K562 (cell line): Measurements from ENCODE around the gene TEFM. TPM values are rescaled to one million over a fixed set of nuclear protein-coding genes. Genes with fewer than 3 reads are reported as not detected.

Experiments
- ELF1 ChIP-seq: fragments of 200-800 bp; sonication (Bioruptor generic); IDR thresholded peaks from 2 replicates; pipeline ENCODE4 v1.6.1; 2016; ENCODE audit warnings: missing genetic modification characterization, missing compliant biosample characterization
- FOXM1 ChIP-seq, 2 experiments: fragments of 450-650 bp in 1 of 2; sonication (generic) in 1 of 2; formaldehyde crosslinking in 1 of 2; IDR thresholded peaks; 2 replicates each; pipeline versions ENCODE4 v1.6.1 to v1.9.0; 2017 to 2022; ENCODE audit warnings: low read depth in 2 of 2, mild to moderate bottlenecking in 2 of 2, missing genetic modification reagents in 1 of 2, moderate library complexity in 1 of 2
- HDGF ChIP-seq: fragments of 450-650 bp; IDR thresholded peaks from 2 replicates; pipeline ENCODE4 v1.6.1; 2016
- HMG20B ChIP-seq: fragments of 250-450 bp; sonication (Bioruptor Pico); IDR thresholded peaks from 2 replicates; pipeline ENCODE4 v1.5.0; 2021; ENCODE audit warnings: mild to moderate bottlenecking
- KHSRP ChIP-seq: fragments of 450-650 bp; IDR thresholded peaks from 2 replicates; pipeline ENCODE4 v1.6.1; 2017
- MED1 ChIP-seq: sonication (generic); formaldehyde crosslinking; IDR thresholded peaks from 2 replicates; pipeline ENCODE4 v1.8.1; 2023; ENCODE audit warnings: missing genetic modification reagents, borderline replicate concordance
- NFXL1 ChIP-seq: fragments of 450-650 bp; formaldehyde crosslinking; IDR thresholded peaks from 2 replicates; pipeline ENCODE4 v1.4.0; 2021; ENCODE audit warnings: mild to moderate bottlenecking
- NR2F6 ChIP-seq: fragments of 450-650 bp; formaldehyde crosslinking; IDR thresholded peaks from 2 replicates; pipeline ENCODE4 v1.4.0; 2020; ENCODE audit warnings: mild to moderate bottlenecking
- PHB2 ChIP-seq: fragments of 450-650 bp; IDR thresholded peaks from 2 replicates; pipeline ENCODE4 v1.6.1; 2017; ENCODE audit warnings: low read depth
- RCOR1 ChIP-seq, 2 experiments: IDR thresholded peaks; 2 replicates each; pipeline ENCODE4 v1.6.1; 2012; ENCODE audit warnings: low read depth in 2 of 2, low read length in 2 of 2, borderline replicate concordance in 1 of 2, improper control_type of control experiment in 1 of 2
- SMAD2 ChIP-seq: fragments of 150-350 bp; IDR thresholded peaks from 2 replicates; pipeline ENCODE4 v1.6.1; 2014; ENCODE audit warnings: low read depth, mild to moderate bottlenecking, low read length
- SMAD4 ChIP-seq: fragments of 250-450 bp; sonication (Bioruptor Pico); conservative IDR thresholded peaks from 2 replicates; pipeline ENCODE4 v1.8.0; 2021; ENCODE audit warnings: inconsistent platforms, mild to moderate bottlenecking, moderate library complexity
- TCF3 ChIP-seq: sonication (generic); formaldehyde crosslinking; IDR thresholded peaks from 2 replicates; pipeline ENCODE4 v1.4.0; 2020; ENCODE audit warnings: mild to moderate bottlenecking, missing genetic modification reagents
- THRAP3 ChIP-seq: fragments of 450-650 bp; IDR thresholded peaks from 2 replicates; pipeline ENCODE4 v1.6.1; 2016; ENCODE audit warnings: mild to moderate bottlenecking, inconsistent platforms, borderline replicate concordance
- TOE1 ChIP-seq, 2 experiments: fragments of 450-650 bp in 1 of 2; sonication (generic) in 1 of 2; formaldehyde crosslinking in 1 of 2; IDR thresholded peaks; 2 replicates each; pipeline versions ENCODE4 v1.7.1 to v1.8.0; 2016 to 2022; ENCODE audit warnings: borderline replicate concordance in 2 of 2, mild to moderate bottlenecking in 2 of 2, antibody characterized with exemption in 1 of 2, inconsistent platforms in 1 of 2, low read depth in 1 of 2, missing genetic modification reagents in 1 of 2, moderate library complexity in 1 of 2
- XRCC3 ChIP-seq: fragments of 450-650 bp; IDR thresholded peaks from 2 replicates; pipeline ENCODE4 v1.6.1; 2017; ENCODE audit warnings: mild to moderate bottlenecking, moderate library complexity
- ZFP30 ChIP-seq: fragments of 250-450 bp; sonication (Bioruptor Pico); IDR thresholded peaks from 2 replicates; pipeline ENCODE4 v1.8.0; 2022; ENCODE audit warnings: moderate library complexity, mild to moderate bottlenecking, inconsistent platforms, borderline replicate concordance
- ZNF184 ChIP-seq: sonication (generic); formaldehyde crosslinking; IDR thresholded peaks from 2 replicates; pipeline ENCODE4 v1.5.0; 2020; ENCODE audit warnings: missing genetic modification reagents
- ZNF217 ChIP-seq: sonication (generic); formaldehyde crosslinking; IDR thresholded peaks from 2 replicates; pipeline ENCODE4 v1.8.0; 2022; ENCODE audit warnings: mild to moderate bottlenecking, missing genetic modification reagents
- ZNF224 ChIP-seq: sonication (generic); formaldehyde crosslinking; IDR thresholded peaks from 2 replicates; pipeline ENCODE4 v1.8.0; 2022; ENCODE audit warnings: mild to moderate bottlenecking, missing genetic modification reagents
- ZNF444 ChIP-seq: fragments of 250-450 bp; sonication (Bioruptor Pico); IDR thresholded peaks from 2 replicates; pipeline ENCODE4 v1.4.0; 2020; ENCODE audit warnings: mild to moderate bottlenecking, moderate library complexity
- polyA plus RNA-seq, 8 experiments: library from polyadenylated mRNA; depleted of rRNA in 4 of 8; stranded (reverse) in 5 of 8; unstranded in 3 of 8; fragments of >200 nt; fragmentation: Nextera tagmentation in 2 of 8; fragmentation: Illumina TruSeq in 1 of 8; extraction: Ambion mirVana in 2 of 8; extraction: Trizol in 1 of 8; gene quantifications; 2 replicates each; pipeline versions ENCODE4 v1.2.1 to v1.2.3, GENCODE V29; 2011 to 2014; ENCODE audit warnings: inconsistent platforms in 1 of 8, missing spikeins in 1 of 8
- total RNA-seq, 7 experiments: library from RNA; depleted of rRNA in 6 of 7; stranded (reverse); fragments of >200 nt in 6 of 7; fragmentation: Illumina TruSeq in 2 of 7; extraction: Trizol in 2 of 7; gene quantifications; 2 replicates each; pipeline versions ENCODE4 v1.2.1 to v1.2.3, GENCODE V29; 2011 to 2021; ENCODE audit warnings: low replicate concordance in 1 of 7
- TF ChIP-seq, protein P1 (sequence below): sonication (generic); formaldehyde crosslinking; IDR thresholded peaks from 2 replicates; pipeline ENCODE4 v1.8.1; 2023; ENCODE audit warnings: missing genetic modification reagents, mild to moderate bottlenecking, borderline replicate concordance

Gene TEFM
- total and polyA plus RNA-seq, 9 of the 15 experiments (the other 6 are each of a cell fraction or from before 2014, with no cell fraction given): 12.5 to 60.3 (median 23.3) TPM

DNA sequence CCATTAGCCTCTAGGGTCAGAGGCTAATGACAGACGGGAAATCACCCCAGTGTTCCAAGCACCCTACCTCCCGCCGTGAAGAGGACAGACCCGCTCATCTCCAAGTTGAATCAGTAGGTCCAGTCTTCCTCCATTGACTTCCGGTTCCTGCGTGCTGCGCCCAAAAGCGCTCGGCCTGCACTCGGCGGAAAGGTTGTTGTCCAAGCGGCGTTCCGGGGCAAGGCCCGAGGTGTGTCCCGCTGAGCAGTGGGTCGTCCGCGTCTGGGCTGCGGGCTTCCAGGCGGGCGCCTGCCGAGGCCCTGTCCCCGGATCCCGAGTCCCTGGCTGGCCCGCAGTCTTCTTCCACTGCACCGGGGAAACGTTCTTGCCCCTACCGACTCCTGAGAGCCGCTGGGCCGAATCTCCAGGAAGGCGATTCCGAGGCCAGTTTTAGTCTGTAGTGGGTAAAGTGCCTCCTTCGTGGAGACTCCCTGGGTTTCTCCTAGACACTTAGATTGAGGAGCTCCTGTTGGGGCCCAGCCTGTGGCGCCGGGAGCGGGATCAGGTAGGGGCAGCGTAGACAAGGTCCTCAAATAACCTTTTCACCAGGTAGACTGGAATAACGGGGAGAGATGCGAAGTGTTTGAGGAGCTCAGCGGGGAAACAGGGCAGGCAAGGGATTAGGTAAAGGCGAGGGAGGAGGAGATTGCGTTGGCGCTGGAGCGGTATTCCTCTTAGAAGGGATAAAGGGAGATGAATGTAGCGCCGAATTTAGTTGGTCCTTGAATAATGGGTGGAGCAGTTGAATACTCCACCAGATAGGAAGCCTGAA lies at the start of gene TEFM (continued):
- TF ChIP-seq, protein P1, sequence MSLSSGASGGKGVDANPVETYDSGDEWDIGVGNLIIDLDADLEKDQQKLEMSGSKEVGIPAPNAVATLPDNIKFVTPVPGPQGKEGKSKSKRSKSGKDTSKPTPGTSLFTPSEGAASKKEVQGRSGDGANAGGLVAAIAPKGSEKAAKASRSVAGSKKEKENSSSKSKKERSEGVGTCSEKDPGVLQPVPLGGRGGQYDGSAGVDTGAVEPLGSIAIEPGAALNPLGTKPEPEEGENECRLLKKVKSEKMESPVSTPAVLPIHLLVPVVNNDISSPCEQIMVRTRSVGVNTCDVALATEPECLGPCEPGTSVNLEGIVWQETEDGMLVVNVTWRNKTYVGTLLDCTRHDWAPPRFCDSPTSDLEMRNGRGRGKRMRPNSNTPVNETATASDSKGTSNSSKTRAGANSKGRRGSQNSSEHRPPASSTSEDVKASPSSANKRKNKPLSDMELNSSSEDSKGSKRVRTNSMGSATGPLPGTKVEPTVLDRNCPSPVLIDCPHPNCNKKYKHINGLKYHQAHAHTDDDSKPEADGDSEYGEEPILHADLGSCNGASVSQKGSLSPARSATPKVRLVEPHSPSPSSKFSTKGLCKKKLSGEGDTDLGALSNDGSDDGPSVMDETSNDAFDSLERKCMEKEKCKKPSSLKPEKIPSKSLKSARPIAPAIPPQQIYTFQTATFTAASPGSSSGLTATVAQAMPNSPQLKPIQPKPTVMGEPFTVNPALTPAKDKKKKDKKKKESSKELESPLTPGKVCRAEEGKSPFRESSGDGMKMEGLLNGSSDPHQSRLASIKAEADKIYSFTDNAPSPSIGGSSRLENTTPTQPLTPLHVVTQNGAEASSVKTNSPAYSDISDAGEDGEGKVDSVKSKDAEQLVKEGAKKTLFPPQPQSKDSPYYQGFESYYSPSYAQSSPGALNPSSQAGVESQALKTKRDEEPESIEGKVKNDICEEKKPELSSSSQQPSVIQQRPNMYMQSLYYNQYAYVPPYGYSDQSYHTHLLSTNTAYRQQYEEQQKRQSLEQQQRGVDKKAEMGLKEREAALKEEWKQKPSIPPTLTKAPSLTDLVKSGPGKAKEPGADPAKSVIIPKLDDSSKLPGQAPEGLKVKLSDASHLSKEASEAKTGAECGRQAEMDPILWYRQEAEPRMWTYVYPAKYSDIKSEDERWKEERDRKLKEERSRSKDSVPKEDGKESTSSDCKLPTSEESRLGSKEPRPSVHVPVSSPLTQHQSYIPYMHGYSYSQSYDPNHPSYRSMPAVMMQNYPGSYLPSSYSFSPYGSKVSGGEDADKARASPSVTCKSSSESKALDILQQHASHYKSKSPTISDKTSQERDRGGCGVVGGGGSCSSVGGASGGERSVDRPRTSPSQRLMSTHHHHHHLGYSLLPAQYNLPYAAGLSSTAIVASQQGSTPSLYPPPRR (CRISPR knock-in tag): no peak; the same call in 1 of the 2 replicates
- TF ChIP-seq ZNF444 (CRISPR knock-in tag) (no peak), ZNF184 (CRISPR knock-in tag) (no peak), PHB2 (no peak), TCF3 (CRISPR knock-in tag) (no peak), SMAD4 (CRISPR knock-in tag) (peak; percentile 90), THRAP3 (peak; percentile 58; the same call in 1 of the 2 replicates), NR2F6 (CRISPR knock-in tag) (no peak), ZNF217 (CRISPR knock-in tag) (no peak), XRCC3 (no peak), SMAD2 (no peak), ELF1 (tag) (peak; percentile 69), NFXL1 (CRISPR knock-in tag) (no peak), ZNF224 (CRISPR knock-in tag) (no peak), TOE1 (IDR thresholded peaks at IDR 0.05; ENCODE audit: borderline replicate concordance) (peak; percentile 78; the same call in 1 of the 2 replicates), TOE1 (CRISPR knock-in tag; IDR thresholded peaks at IDR 0.05; ENCODE audit: borderline replicate concordance, low read depth) (no peak), RCOR1 (IDR thresholded peaks at IDR 0.05; ENCODE audit: borderline replicate concordance in 1 of 2, low read depth in 2 of 2, low read length in 2 of 2) (peak in 1 of 2 experiments; percentile 83; a peak in 3 of 4 replicates), ZFP30 (CRISPR knock-in tag) (no peak), HMG20B (no peak), HDGF (no peak), MED1 (CRISPR knock-in tag) (no peak), FOXM1 (IDR thresholded peaks at IDR 0.05; ENCODE audit: low read depth) (0 out of 2 replicates have a peak, but pooled peaks have one; percentile 40), FOXM1 (CRISPR knock-in tag; IDR thresholded peaks at IDR 0.05; ENCODE audit: low read depth) (0 out of 2 replicates have a peak, but pooled peaks have one; percentile 37), KHSRP (no peak)
